Activated CD8-positive, alpha-beta memory T cell treated with anti-CD3 and anti-CD28 coated beads, Interleukin-2, amount 50 U/mL, for 24 hours (primary cell): Measurements from ENCODE around the gene TPD52L1.
"Not testable (repeated sequence)": the region's sequence is repeated elsewhere in the genome, so short reads cannot be mapped to it uniquely, and the experiment has no call there.

Source experiments
- DNase-seq: peaks from one replicate; pipeline ENCODE4 v3.0.0-alpha.2; 2020; ENCODE audit errors: extremely low read depth

Gene TPD52L1

GRCh38 chr6:125153391-125154117, at the start of gene TPD52L1:
Gene TPD52L1 (plus strand): TSS chr6:125153773. CDS start chr6:125153952, 179 bp downstream.
- DNase-seq: no peak

DNA sequence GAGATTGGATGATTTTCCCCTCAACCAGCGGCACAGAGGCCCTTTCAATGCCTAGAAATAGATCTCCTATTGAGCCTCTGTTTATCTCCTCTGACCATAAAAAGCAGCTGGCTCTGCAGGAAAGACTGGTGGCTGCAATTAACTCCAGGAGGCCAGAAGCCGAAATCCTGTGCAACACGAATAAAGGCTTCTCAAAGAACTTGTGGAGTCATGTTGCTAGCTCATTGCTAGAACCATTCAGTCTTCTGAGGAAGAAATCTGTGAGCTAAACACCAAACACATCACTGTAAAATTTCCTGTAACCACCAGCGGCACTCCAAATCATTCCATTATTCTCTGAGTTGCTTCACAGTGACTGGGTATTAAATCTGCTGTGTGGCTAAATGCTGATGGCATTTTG, 49.1 kb upstream of the TPD52L1 start:
- DNase-seq: no peak

GRCh38 chr6:125107048-125107447, 46.5 kb upstream of the TPD52L1 start:
- no peak for DNase-seq

- DNase-seq: no peak
Observed at GRCh38 chr6:125107896-125108295, 45.7 kb upstream of the TPD52L1 start.

DNA sequence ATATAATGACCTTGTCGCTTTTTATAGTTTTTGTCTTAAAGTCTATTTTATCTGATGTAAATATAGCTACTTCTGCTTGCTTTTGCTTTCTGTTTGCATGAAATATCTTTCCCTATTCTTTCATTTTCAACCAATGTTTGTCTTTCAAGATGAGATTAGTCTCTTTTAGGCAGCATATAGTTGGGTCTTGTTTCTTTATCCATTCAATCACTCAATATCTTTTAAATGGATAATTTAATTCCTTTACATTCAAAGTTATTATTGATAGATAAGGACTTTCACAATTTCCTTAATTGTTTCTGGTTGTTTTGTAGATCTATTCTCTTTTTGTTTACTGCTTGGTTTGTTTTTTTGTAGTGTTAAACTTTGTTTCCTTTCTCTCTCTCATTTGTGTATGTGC, 43.5 kb upstream of the TPD52L1 start:
- no peak for DNase-seq

- no peak for DNase-seq
Observed at GRCh38 chr6:125111219-125111983, 42.2 kb upstream of the TPD52L1 start.

GRCh38 chr6:125112934-125113333, 40.6 kb upstream of the TPD52L1 start:
- DNase-seq: no peak

- no peak for DNase-seq
Observed at GRCh38 chr6:125114248-125114858, 39.2 kb upstream of the TPD52L1 start.

GRCh38 chr6:125116170-125116569, 37.4 kb upstream of the TPD52L1 start:
- no peak for DNase-seq

- no peak for DNase-seq
Observed at GRCh38 chr6:125116710-125117109, 36.9 kb upstream of the TPD52L1 start.

DNA sequence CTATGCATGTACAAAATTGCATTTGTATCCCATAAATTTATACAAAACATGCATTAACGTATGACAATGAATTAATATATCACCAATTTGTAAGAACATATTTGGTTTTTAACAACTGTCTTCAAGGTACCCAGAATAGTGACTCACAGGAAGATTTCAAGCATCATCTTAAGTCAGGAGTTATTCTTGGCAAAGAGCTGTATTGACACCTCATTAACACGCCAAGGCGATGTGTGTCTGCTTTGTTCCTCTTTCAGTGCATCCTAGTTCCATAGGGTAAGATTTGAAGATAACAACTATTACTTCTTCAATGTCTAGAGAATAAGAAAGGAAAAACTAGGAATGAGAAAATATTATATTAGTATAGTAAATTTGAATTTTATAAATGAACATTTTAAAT, 35.8 kb upstream of the TPD52L1 start:
- no peak for DNase-seq

DNA sequence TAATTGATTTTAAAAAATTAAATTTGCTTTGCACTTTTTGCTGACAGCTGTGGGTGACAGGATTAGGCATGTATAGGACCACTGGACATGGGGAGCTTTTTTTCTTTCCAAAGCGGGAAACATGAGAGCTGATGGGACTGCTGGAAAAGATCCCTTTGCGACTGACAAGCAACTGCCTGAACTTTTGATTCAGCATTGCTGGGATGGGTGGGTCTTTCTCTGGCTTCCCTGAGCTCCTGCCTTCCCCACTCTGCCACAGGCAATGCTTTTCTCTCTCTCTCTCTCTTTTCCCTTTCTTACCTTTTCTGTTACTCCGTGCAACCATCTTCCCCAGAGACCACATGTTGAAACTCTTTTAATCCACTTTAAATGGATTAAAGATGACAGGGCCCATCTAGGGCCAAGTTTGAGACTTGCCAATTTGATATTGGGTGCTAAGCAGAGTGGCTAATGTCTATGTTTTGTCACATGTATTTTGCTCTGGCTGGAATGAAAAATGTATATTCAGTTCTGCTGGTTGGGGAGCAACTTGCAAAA, 33.5 kb upstream of the TPD52L1 start:
- no peak for DNase-seq

DNA sequence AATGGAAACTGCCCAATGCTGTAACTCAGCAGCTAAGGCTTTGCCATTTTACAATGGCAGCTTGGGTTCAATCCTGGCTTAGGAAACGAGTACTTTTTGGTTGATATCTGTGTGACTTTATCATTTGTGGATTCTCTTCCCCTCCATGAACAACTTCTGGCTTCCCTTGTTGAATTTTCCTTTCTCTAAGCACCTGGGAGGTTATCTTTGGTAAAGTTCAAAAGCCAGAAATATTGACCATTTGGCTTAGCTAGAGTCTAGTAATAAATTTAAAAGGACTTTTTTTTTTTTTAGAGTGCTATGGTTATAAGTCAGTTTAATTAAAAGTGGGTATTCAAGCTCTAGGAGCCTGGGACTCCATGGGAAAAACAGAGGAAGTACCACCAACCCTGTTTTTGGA, 31.7 kb upstream of the TPD52L1 start:
- no peak for DNase-seq

DNA sequence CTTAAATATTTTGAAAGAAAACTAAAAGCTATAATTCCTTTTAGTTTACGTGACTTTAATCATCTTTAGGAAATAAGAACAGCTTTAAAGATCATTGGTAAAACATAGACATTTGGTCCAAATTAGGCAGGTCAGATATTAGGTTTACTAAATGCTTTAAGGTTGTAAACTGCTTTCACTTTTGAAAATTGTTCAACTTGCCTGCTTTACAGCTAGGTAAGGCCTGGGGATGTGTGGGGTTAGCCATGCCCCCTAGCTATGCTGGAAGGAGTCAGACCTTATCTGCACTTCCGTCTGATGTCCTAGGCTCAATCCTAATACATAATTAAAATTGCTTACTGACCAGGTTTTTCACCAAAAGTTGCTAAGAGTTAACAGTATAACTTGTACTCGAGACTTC, 30.5 kb upstream of the TPD52L1 start:
- DNase-seq: no peak

- no peak for DNase-seq
Observed at GRCh38 chr6:125123468-125124048, 30.0 kb upstream of the TPD52L1 start.

GRCh38 chr6:125124049-125124669, 29.4 kb upstream of the TPD52L1 start:
- DNase-seq: no peak

DNA sequence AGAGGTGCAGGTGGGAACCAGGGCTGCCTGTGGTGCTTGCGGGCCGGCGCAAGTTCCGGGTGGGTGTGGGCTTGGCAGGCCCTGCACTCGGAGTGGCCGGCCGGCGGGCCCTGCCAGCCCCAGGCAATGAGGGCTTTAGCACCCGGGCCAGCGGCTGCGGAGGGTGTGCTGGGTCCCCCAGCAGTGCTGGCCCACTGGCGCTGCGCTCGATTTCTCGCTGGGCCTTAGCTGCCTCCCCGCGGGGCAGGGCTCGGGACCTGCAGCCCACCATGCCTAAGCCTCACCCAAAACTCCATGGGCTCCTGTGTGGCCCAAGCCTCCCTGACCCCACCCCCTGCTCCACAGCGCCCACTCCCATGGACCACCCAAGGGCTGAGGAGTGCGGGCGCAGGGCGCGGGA, 27.7 kb upstream of the TPD52L1 start:
- not testable (repeated sequence) for DNase-seq

- DNase-seq: no peak
Observed at GRCh38 chr6:125129354-125129753, 24.2 kb upstream of the TPD52L1 start.

GRCh38 chr6:125132058-125132457, 21.5 kb upstream of the TPD52L1 start:
- no peak for DNase-seq

- DNase-seq: no peak
Observed at GRCh38 chr6:125136378-125136777, 17.2 kb upstream of the TPD52L1 start.

GRCh38 chr6:125138083-125138482, 15.5 kb upstream of the TPD52L1 start:
- DNase-seq: no peak

- DNase-seq: no peak
Observed at GRCh38 chr6:125140808-125141207, 12.8 kb upstream of the TPD52L1 start.
